HepG2 (cell line): ENCODE data around the gene C2orf42. TPM values are rescaled to one million over a fixed set of nuclear protein-coding genes. Genes with fewer than 3 reads are reported as not detected.

Experiments used
- CENPT ChIP-seq: sonication (generic); formaldehyde crosslinking; IDR thresholded peaks from 2 replicates; pipeline ENCODE4 v1.8.0; 2022; ENCODE audit warnings: low read depth, mild to moderate bottlenecking, moderate library complexity, missing genetic modification reagents
- CENPX ChIP-seq: sonication (generic); formaldehyde crosslinking; IDR thresholded peaks from 2 replicates; pipeline ENCODE4 v1.9.0; 2021; ENCODE audit warnings: mild to moderate bottlenecking, missing genetic modification reagents, moderate library complexity
- LBX2 ChIP-seq: sonication (generic); formaldehyde crosslinking; IDR thresholded peaks from 2 replicates; pipeline ENCODE4 v1.5.0; 2020; ENCODE audit warnings: missing genetic modification reagents, mild to moderate bottlenecking, borderline replicate concordance
- MEIS1 ChIP-seq: sonication (generic); formaldehyde crosslinking; IDR thresholded peaks from 2 replicates; pipeline ENCODE4 v1.9.0; 2021; ENCODE audit warnings: mild to moderate bottlenecking, missing genetic modification reagents, moderate library complexity, borderline replicate concordance
- MNT ChIP-seq: fragments of 450-650 bp; IDR thresholded peaks from 2 replicates; pipeline ENCODE4 v1.6.1; 2016
- PHF5A ChIP-seq: IDR thresholded peaks from one replicate; pipeline ENCODE4 v1.6.1; 2018; ENCODE audit warnings: low read depth, missing genetic modification reagents; ENCODE audit not compliant: unreplicated experiment
- SATB2 ChIP-seq: sonication (generic); formaldehyde crosslinking; IDR thresholded peaks from 2 replicates; pipeline ENCODE4 v1.5.0; 2020; ENCODE audit warnings: missing genetic modification reagents
- SKIL ChIP-seq: sonication (generic); formaldehyde crosslinking; IDR thresholded peaks from 2 replicates; pipeline ENCODE4 v1.8.0; 2022; ENCODE audit warnings: missing genetic modification reagents, mild to moderate bottlenecking, moderate library complexity, borderline replicate concordance
- THAP11 ChIP-seq: IDR thresholded peaks from 2 replicates; pipeline ENCODE4 v1.6.1; 2016; ENCODE audit warnings: missing biosample characterization, missing genetic modification reagents
- THAP9 ChIP-seq: sonication (generic); formaldehyde crosslinking; IDR thresholded peaks from 2 replicates; pipeline ENCODE4; 2020; ENCODE audit warnings: missing genetic modification reagents, mild to moderate bottlenecking, borderline replicate concordance
- TSC22D2 ChIP-seq: sonication (generic); formaldehyde crosslinking; IDR thresholded peaks from 2 replicates; pipeline ENCODE4 v1.5.1; 2020; ENCODE audit warnings: missing genetic modification reagents, mild to moderate bottlenecking, borderline replicate concordance
- U2AF1 ChIP-seq: fragments of 200-400 bp; formaldehyde crosslinking; optimal IDR thresholded peaks from 2 replicates; pipeline ENCODE3; 2017; ENCODE audit warnings: mild to moderate bottlenecking, low read depth, low read length
- ZC3H4 ChIP-seq: sonication (generic); formaldehyde crosslinking; IDR thresholded peaks from 2 replicates; pipeline ENCODE4 v1.4.0; 2020; ENCODE audit warnings: missing genetic modification reagents, borderline replicate concordance
- ZFX ChIP-seq: sonication (generic); formaldehyde crosslinking; IDR thresholded peaks from 2 replicates; pipeline ENCODE4 v1.4.0; 2020; ENCODE audit warnings: mild to moderate bottlenecking, low read depth, missing genetic modification reagents, moderate library complexity
- ZNF274 ChIP-seq: sonication (generic); formaldehyde crosslinking; IDR thresholded peaks from 2 replicates; pipeline ENCODE4 v1.5.1; 2020; ENCODE audit warnings: mild to moderate bottlenecking, missing genetic modification reagents
- ZNF354B ChIP-seq: sonication (generic); formaldehyde crosslinking; IDR thresholded peaks from 2 replicates; pipeline ENCODE4 v1.8.0; 2022; ENCODE audit warnings: mild to moderate bottlenecking, missing genetic modification reagents
- ZNF383 ChIP-seq: sonication (generic); formaldehyde crosslinking; IDR thresholded peaks from 2 replicates; pipeline ENCODE4 v1.4.0; 2020; ENCODE audit warnings: missing genetic modification reagents, mild to moderate bottlenecking, borderline replicate concordance
- ZNF549 ChIP-seq: sonication (generic); formaldehyde crosslinking; IDR thresholded peaks from 2 replicates; pipeline ENCODE4 v1.5.0; 2020; ENCODE audit warnings: missing genetic modification reagents
- ZNF672 ChIP-seq: sonication (generic); formaldehyde crosslinking; IDR thresholded peaks from 2 replicates; pipeline ENCODE4 v1.8.1; 2022; ENCODE audit warnings: missing genetic modification reagents
- ZNF788 ChIP-seq: sonication (generic); formaldehyde crosslinking; IDR thresholded peaks from 2 replicates; pipeline ENCODE4 v1.5.0; 2020; ENCODE audit warnings: mild to moderate bottlenecking, missing genetic modification reagents, borderline replicate concordance
- ZSCAN12 ChIP-seq: sonication (generic); formaldehyde crosslinking; IDR thresholded peaks from 2 replicates; pipeline ENCODE4 v1.9.0; 2021; ENCODE audit warnings: mild to moderate bottlenecking, missing genetic modification reagents
- polyA plus RNA-seq, 8 experiments: library from polyadenylated mRNA; depleted of rRNA in 3 of 8; stranded (reverse) in 7 of 8; unstranded in 1 of 8; fragments of >200 nt; fragmentation: Illumina TruSeq in 4 of 8; extraction: Trizol in 4 of 8; gene quantifications; 2 replicates each; pipeline versions ENCODE4 v1.2.1 to v1.2.3, GENCODE V29; 2011 to 2016; ENCODE audit warnings: low read depth in 4 of 8, missing spikeins in 1 of 8, mixed read lengths in 1 of 8; ENCODE audit not compliant: insufficient read depth in 1 of 8
- total RNA-seq, 5 experiments: library from RNA; depleted of rRNA; stranded (reverse); fragments of >200 nt; fragmentation: Illumina TruSeq; extraction: Trizol; gene quantifications; 2 replicates each; pipeline ENCODE4 v1.2.3, GENCODE V29; 2016; ENCODE audit warnings: low read depth in 1 of 5

C2orf42 gene
- total and polyA plus RNA-seq, 2 of the 13 experiments (the other 11 are each of a cell fraction or from before 2014, with no cell fraction given) = 9.3 to 9.9 TPM

GRCh38 chr2:70190418-70191243 is at the start of gene C2orf42 (continued):
- TF ChIP-seq ZNF274 (CRISPR knock-in tag) (peak; percentile 92), PHF5A (no peak), THAP11 (peak; percentile 97), ZNF383 (CRISPR knock-in tag) (peak; percentile 75; the same call in 1 of the 2 replicates), ZNF354B (no peak), SATB2 (no peak), SKIL (no peak), THAP9 (CRISPR knock-in tag) (peak; percentile 96), ZC3H4 (peak; percentile 92), LBX2 (CRISPR knock-in tag) (no peak; the same call in 1 of the 2 replicates), CENPX (CRISPR knock-in tag) (no peak), ZNF672 (CRISPR knock-in tag) (no peak), TSC22D2 (peak; percentile 21; the same call in 1 of the 2 replicates), U2AF1 (no peak), CENPT (peak; percentile 79; the same call in 1 of the 2 replicates), ZSCAN12 (CRISPR knock-in tag) (no peak), MNT (peak; percentile 62; the same call in 1 of the 2 replicates), ZFX (CRISPR knock-in tag) (peak; percentile 100), ZNF549 (CRISPR knock-in tag) (no peak), MEIS1 (CRISPR knock-in tag) (peak; percentile 63; the same call in 1 of the 2 replicates), ZNF788 (CRISPR knock-in tag) (peak; percentile 96)
